ENCODE results near the gene RNASE4.
"Not testable (repeated sequence)": the region's sequence is repeated elsewhere in the genome, so short reads cannot be mapped to it uniquely, and the experiment has no call there.

The RNASE4 gene

GRCh38 chr14:20698018-20698329 lies 13.6 kb downstream of the RNASE4 start:
- DNase-seq (ENCODE audit: low read depth in 1 of 2, low spot score in 1 of 2) = no peak

- DNase-seq (ENCODE audit: low read depth in 1 of 2, low spot score in 1 of 2) = no peak
These were observed 14.6 kb downstream of the RNASE4 start for GRCh38 chr14:20698934-20699333.

- no peak for DNase-seq (ENCODE audit: low read depth in 1 of 2, low spot score in 1 of 2)
These were observed 15.6 kb downstream of the RNASE4 start for GRCh38 chr14:20699931-20700330.

- DNase-seq (ENCODE audit: low read depth in 1 of 2, low spot score in 1 of 2) = not testable (repeated sequence)
These were observed 16.6 kb downstream of the RNASE4 start for GRCh38 chr14:20700965-20701364.

- DNase-seq (ENCODE audit: low read depth in 1 of 2, low spot score in 1 of 2) = no peak
These were observed 22.4 kb downstream of the RNASE4 start for GRCh38 chr14:20706657-20707355.

- DNase-seq (ENCODE audit: low read depth in 1 of 2, low spot score in 1 of 2) = no peak
These were observed 23.3 kb downstream of the RNASE4 start for GRCh38 chr14:20707622-20708021.

- no peak for DNase-seq (ENCODE audit: low read depth in 1 of 2, low spot score in 1 of 2)
These were observed 26.9 kb downstream of the RNASE4 start for GRCh38 chr14:20711261-20711660.

- DNase-seq (ENCODE audit: low read depth in 1 of 2, low spot score in 1 of 2) = no peak
These were observed 27.3 kb downstream of the RNASE4 start for GRCh38 chr14:20711685-20712084.

- DNase-seq (ENCODE audit: low read depth in 1 of 2, low spot score in 1 of 2) = no peak
These were observed 28.5 kb downstream of the RNASE4 start for GRCh38 chr14:20712904-20713303.

GRCh38 chr14:20714593-20715250 lies 30.4 kb downstream of the RNASE4 start:
- DNase-seq (ENCODE audit: low read depth in 1 of 2, low spot score in 1 of 2) = no peak

GRCh38 chr14:20719777-20720176 lies 35.4 kb downstream of the RNASE4 start:
- DNase-seq (ENCODE audit: low read depth in 1 of 2, low spot score in 1 of 2) = no peak

GRCh38 chr14:20720741-20721140 lies 36.4 kb downstream of the RNASE4 start:
- no peak for DNase-seq (ENCODE audit: low read depth in 1 of 2, low spot score in 1 of 2)

GRCh38 chr14:20722016-20722415 lies 37.7 kb downstream of the RNASE4 start:
- no peak for DNase-seq (ENCODE audit: low read depth in 1 of 2, low spot score in 1 of 2)

GRCh38 chr14:20723488-20723887 lies 39.1 kb downstream of the RNASE4 start:
- no peak for DNase-seq (ENCODE audit: low read depth in 1 of 2, low spot score in 1 of 2)

GRCh38 chr14:20726121-20726520 lies 41.8 kb downstream of the RNASE4 start:
- not testable (repeated sequence) for DNase-seq (ENCODE audit: low read depth in 1 of 2, low spot score in 1 of 2)

- DNase-seq (ENCODE audit: low read depth in 1 of 2, low spot score in 1 of 2) = no peak
These were observed 42.2 kb downstream of the RNASE4 start for GRCh38 chr14:20726531-20726930.

GRCh38 chr14:20730891-20731290 lies 46.5 kb downstream of the RNASE4 start:
- DNase-seq (ENCODE audit: low read depth in 1 of 2, low spot score in 1 of 2) = no peak

GRCh38 chr14:20732477-20732876 lies 48.1 kb downstream of the RNASE4 start:
- DNase-seq (ENCODE audit: low read depth in 1 of 2, low spot score in 1 of 2) = no peak

GRCh38 chr14:20732979-20733635 lies 48.7 kb downstream of the RNASE4 start:
- no peak for DNase-seq (ENCODE audit: low read depth in 1 of 2, low spot score in 1 of 2)

GRCh38 chr14:20733684-20734429 lies 49.5 kb downstream of the RNASE4 start:
- no peak for DNase-seq (ENCODE audit: low read depth in 1 of 2, low spot score in 1 of 2)

- DNase-seq (ENCODE audit: low read depth in 1 of 2, low spot score in 1 of 2) = no peak
These were observed 50.1 kb downstream of the RNASE4 start for GRCh38 chr14:20734430-20734806.

GRCh38 chr14:20738292-20738691 lies 53.9 kb downstream of the RNASE4 start:
- not testable (repeated sequence) for DNase-seq (ENCODE audit: low read depth in 1 of 2, low spot score in 1 of 2)

Data from activated CD4-positive, alpha-beta T cell treated with anti-CD3 and anti-CD28 coated beads, Interleukin-2, amount 50 U/mL, for 24 hours (primary cell).